OCI-LY7 (cell line): ENCODE results near the gene KRTAP22-1.

Experiments
- EZH2phosphoT487 ChIP-seq: fragments of 200-600 bp; sonication (generic); IDR thresholded peaks from 2 replicates; pipeline ENCODE4 v1.6.1; 2018; ENCODE audit warnings: low read depth, borderline replicate concordance, mild to moderate bottlenecking, mixed run types, antibody characterized with exemption, low read length, moderate library complexity, mixed read lengths
- TF ChIP-seq, protein P1 (sequence below): fragments of 200-600 bp; sonication (generic); conservative IDR thresholded peaks from 2 replicates; pipeline ENCODE4 v1.5.1; 2014; ENCODE audit warnings: mild to moderate bottlenecking, antibody characterized with exemption, low read length, moderate library complexity, mixed read lengths

DNA sequence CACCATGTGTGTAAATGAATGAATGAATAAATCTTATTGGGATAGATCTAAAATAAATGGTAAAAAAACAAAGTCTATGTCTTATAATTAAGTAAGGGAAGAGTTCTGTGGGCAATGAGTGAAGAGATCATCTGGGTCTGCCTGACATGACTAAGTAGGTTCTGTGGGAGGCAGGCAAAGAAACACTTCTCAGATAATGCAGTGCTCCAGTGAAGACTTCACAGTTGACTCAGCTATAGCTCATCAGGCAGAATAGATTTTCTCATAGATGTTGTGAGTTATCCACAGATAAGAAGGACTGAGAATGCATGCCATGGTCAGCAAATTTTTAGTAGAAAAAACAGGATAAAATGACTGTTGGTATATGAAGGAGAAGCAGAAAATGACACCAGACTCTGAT, 23.1 kb upstream of the KRTAP22-1 start:
- TF ChIP-seq, protein P1, sequence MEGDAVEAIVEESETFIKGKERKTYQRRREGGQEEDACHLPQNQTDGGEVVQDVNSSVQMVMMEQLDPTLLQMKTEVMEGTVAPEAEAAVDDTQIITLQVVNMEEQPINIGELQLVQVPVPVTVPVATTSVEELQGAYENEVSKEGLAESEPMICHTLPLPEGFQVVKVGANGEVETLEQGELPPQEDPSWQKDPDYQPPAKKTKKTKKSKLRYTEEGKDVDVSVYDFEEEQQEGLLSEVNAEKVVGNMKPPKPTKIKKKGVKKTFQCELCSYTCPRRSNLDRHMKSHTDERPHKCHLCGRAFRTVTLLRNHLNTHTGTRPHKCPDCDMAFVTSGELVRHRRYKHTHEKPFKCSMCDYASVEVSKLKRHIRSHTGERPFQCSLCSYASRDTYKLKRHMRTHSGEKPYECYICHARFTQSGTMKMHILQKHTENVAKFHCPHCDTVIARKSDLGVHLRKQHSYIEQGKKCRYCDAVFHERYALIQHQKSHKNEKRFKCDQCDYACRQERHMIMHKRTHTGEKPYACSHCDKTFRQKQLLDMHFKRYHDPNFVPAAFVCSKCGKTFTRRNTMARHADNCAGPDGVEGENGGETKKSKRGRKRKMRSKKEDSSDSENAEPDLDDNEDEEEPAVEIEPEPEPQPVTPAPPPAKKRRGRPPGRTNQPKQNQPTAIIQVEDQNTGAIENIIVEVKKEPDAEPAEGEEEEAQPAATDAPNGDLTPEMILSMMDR = no peak
- no peak for TF ChIP-seq EZH2phosphoT487
